PC-9 (cell line): Measurements from ENCODE around the gene ACER1. TPM values are rescaled to one million over a fixed set of nuclear protein-coding genes. Genes with fewer than 3 reads are reported as not detected.
A peak's percentile ranks its signal among the peaks of the same experiment; 100 is the strongest.

ENCODE experiments used
- BruUV-seq: library from RNA; stranded (reverse); fragments of 400-500 nt; replicated peaks from 2 replicates; lab custom pipeline; 2021; lab: Mats Ljungman, UMichigan
- CTCF ChIA-PET: fragments of 300-600 bp; sonication (Branson Sonifier 250); formaldehyde crosslinking; loops from one replicate; lab custom pipeline; 2022; ENCODE audit warnings: antibody characterized with exemption; lab: Charles Lee
- POLR2A ChIA-PET: fragments of 300-600 bp; sonication (Branson Sonifier 250); formaldehyde crosslinking; loops from one replicate; lab custom pipeline; 2022; ENCODE audit warnings: antibody characterized with exemption; ENCODE audit not compliant: unreplicated experiment; lab: Charles Lee
- DNase-seq, 2 experiments: peaks; one replicate each; pipeline versions ENCODE4 v3.0.0 to v3.0.0-alpha.2; 2015 to 2022; ENCODE audit warnings: mixed read lengths in 1 of 2
- H2AFZ ChIP-seq: fragments of 200-600 bp; sonication (generic); 2 replicates; pipeline ENCODE4 v1.8.1; 2017; ENCODE audit warnings: antibody characterized with exemption
- H3F3A ChIP-seq: fragments of 200-600 bp; sonication (generic); 2 replicates; pipeline ENCODE4 v1.8.1; 2017; ENCODE audit warnings: antibody characterized with exemption, mild to moderate bottlenecking, low read depth; ENCODE audit not compliant: insufficient read depth
- H3K27ac ChIP-seq: fragments of 200-600 bp; sonication (generic); 2 replicates; pipeline ENCODE4 v1.6.1; 2016; ENCODE audit warnings: mixed run types
- H3K27me3 ChIP-seq: fragments of 200-600 bp; sonication (generic); 2 replicates; pipeline ENCODE4 v1.6.1; 2016; ENCODE audit warnings: low read depth, mixed run types; ENCODE audit not compliant: insufficient read depth
- H3K36me3 ChIP-seq: fragments of 200-600 bp; sonication (generic); 2 replicates; pipeline ENCODE4 v1.6.1; 2016; ENCODE audit warnings: low read depth, mixed run types
- H3K4me1 ChIP-seq: fragments of 200-600 bp; sonication (generic); replicated peaks from 2 replicates; pipeline ENCODE4 v1.6.1; 2016; ENCODE audit warnings: mixed run types; ENCODE audit not compliant: insufficient read depth
- H3K4me2 ChIP-seq: fragments of 200-600 bp; sonication (generic); 2 replicates; pipeline ENCODE4 v1.6.1; 2017; ENCODE audit warnings: mixed run types
- H3K4me3 ChIP-seq: fragments of 200-600 bp; sonication (generic); 2 replicates; pipeline ENCODE4 v1.6.1; 2016; ENCODE audit warnings: mixed run types
- H3K79me2 ChIP-seq: fragments of 200-600 bp; sonication (generic); 2 replicates; pipeline ENCODE4 v1.6.1; 2017; ENCODE audit warnings: low read depth, mixed run types
- H3K9me2 ChIP-seq: fragments of 200-600 bp; sonication (generic); 2 replicates; pipeline ENCODE4 v1.8.1; 2017; ENCODE audit warnings: mild to moderate bottlenecking; ENCODE audit not compliant: insufficient read depth
- H3K9me3 ChIP-seq: fragments of 200-600 bp; sonication (generic); 2 replicates; pipeline ENCODE4 v1.8.1; 2016; ENCODE audit warnings: low read depth; ENCODE audit not compliant: insufficient read depth
- H4K20me1 ChIP-seq: fragments of 200-600 bp; sonication (generic); 2 replicates; pipeline ENCODE4 v1.8.1; 2017; ENCODE audit not compliant: insufficient read depth
- EZH2 ChIP-seq: fragments of 200-600 bp; sonication (generic); IDR thresholded peaks from 2 replicates; pipeline ENCODE4 v1.8.0; 2017; ENCODE audit warnings: antibody characterized with exemption, low read depth
- intact Hi-C: fragments of 100-400 bp; cut with micrococcal nuclease; formaldehyde crosslinking; loops from one replicate; pipeline ENCODE4 v1.10.0; 2022; ENCODE audit not compliant: unreplicated experiment
- total RNA-seq: library from RNA; stranded (reverse); gene quantifications from 2 replicates; pipeline ENCODE4 v1.2.3, GENCODE V29; 2021
- TF ChIP-seq, protein P1 (sequence below): fragments of 200-600 bp; sonication (generic); conservative IDR thresholded peaks from 2 replicates; pipeline ENCODE4 v1.6.1; 2017; ENCODE audit warnings: mixed run types, antibody characterized with exemption, mild to moderate bottlenecking, moderate library complexity

The ACER1 gene
- total RNA-seq, 1 experiment from 2014 or later = not detected

DNA sequence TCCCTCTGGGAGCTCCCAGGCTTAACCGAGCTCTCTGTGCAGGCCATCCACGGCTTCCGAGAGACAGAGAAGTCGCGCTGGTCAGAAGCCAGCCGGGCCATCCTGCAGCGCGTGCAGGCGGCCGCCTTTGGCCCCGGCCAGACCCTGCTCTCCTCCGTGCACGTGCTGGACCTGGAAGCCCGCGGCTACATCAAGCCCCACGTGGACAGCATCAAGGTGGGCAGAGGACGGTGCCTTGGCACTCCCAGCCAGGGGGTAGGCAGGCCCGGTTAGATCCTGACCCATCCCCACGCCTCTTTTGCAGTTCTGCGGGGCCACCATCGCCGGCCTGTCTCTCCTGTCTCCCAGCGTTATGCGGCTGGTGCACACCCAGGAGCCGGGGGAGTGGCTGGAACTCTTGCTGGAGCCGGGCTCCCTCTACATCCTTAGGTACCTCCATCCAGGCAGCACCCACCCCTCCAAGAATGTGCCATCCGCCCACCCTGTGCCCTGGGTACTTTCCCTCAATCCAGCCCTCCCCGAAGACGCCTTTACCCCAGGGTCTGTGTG is 40.8 kb upstream of the ACER1 start:
- BruUV-seq = TSS peak; percentile 17

GRCh38 chr19:6373813-6374108 is 40.3 kb upstream of the ACER1 start:
- TF ChIP-seq EZH2 = no peak
- TF ChIP-seq, protein P1, sequence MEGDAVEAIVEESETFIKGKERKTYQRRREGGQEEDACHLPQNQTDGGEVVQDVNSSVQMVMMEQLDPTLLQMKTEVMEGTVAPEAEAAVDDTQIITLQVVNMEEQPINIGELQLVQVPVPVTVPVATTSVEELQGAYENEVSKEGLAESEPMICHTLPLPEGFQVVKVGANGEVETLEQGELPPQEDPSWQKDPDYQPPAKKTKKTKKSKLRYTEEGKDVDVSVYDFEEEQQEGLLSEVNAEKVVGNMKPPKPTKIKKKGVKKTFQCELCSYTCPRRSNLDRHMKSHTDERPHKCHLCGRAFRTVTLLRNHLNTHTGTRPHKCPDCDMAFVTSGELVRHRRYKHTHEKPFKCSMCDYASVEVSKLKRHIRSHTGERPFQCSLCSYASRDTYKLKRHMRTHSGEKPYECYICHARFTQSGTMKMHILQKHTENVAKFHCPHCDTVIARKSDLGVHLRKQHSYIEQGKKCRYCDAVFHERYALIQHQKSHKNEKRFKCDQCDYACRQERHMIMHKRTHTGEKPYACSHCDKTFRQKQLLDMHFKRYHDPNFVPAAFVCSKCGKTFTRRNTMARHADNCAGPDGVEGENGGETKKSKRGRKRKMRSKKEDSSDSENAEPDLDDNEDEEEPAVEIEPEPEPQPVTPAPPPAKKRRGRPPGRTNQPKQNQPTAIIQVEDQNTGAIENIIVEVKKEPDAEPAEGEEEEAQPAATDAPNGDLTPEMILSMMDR = no peak
- H3K27me3 ChIP-seq = no peaks in the 10 kb centered on the region
- H3F3A ChIP-seq = 0 out of 2 replicates have a peak, but pooled peaks cover 3% of the 10 kb centered on the region
- peak overlapping the region; percentile 74 for H3K4me2 ChIP-seq
- ChIA-PET CTCF (no interaction called here), POLR2A (interaction anchor here (0.6 to 0.8 kb wide), 2 partner anchors 16 to 457 kb away, joined by 7 to 18 read pairs; no protein-coding TSS in a partner anchor)
- H3K9me3 ChIP-seq = no peaks in the 10 kb centered on the region
- H3K79me2 ChIP-seq = no peaks in the 10 kb centered on the region
- DNase-seq = no peak
- intact Hi-C loops = loop anchor here (1.0 kb wide), 1 partner anchor 20 kb away; the partner anchor contains the start of gene GTF2F1
- H3K27ac ChIP-seq = no peak overlapping the region
- H3K9me2 ChIP-seq = no peaks in the 10 kb centered on the region
- no TSS peak for BruUV-seq
- no peaks in the 10 kb centered on the region for H3K4me1 ChIP-seq
- H4K20me1 ChIP-seq = no peaks in the 10 kb centered on the region
- no peaks in the 10 kb centered on the region for H3K36me3 ChIP-seq
- peak overlapping the region; percentile 51; the same call in 1 of the 2 replicates for H3K4me3 ChIP-seq
- H2AFZ ChIP-seq = peak overlapping the region; percentile 62; the same call in 1 of the 2 replicates

More for the DNA sequence above, 40.8 kb upstream of the ACER1 start:
- H3K79me2 ChIP-seq = no peaks in the 10 kb centered on the region
- H3K9me2 ChIP-seq = no peaks in the 10 kb centered on the region
- intact Hi-C loops = no loop called here
- H3K36me3 ChIP-seq = no peaks in the 10 kb centered on the region
- H3K27ac ChIP-seq = no peak overlapping the region
- POLR2A ChIA-PET = no interaction called here
- no peaks in the 10 kb centered on the region for H4K20me1 ChIP-seq
- CTCF ChIA-PET = no interaction called here
- no peaks in the 10 kb centered on the region for H3K4me1 ChIP-seq
- no peaks in the 10 kb centered on the region for H3K9me3 ChIP-seq
- no peak for TF ChIP-seq EZH2
- TF ChIP-seq, protein P1 = no peak
- H3K27me3 ChIP-seq = no peaks in the 10 kb centered on the region
- DNase-seq = no peak
- H3F3A ChIP-seq = 0 out of 2 replicates have a peak, but pooled peaks cover 3% of the 10 kb centered on the region
- H3K4me2 ChIP-seq = peak overlapping the region; percentile 74; the same call in 1 of the 2 replicates
- no peak overlapping the region for H2AFZ ChIP-seq
- H3K4me3 ChIP-seq = no peak overlapping the region; the same call in 1 of the 2 replicates

- H3F3A ChIP-seq = 0 out of 2 replicates have a peak, but pooled peaks cover 3% of the 10 kb centered on the region
- H3K9me2 ChIP-seq = no peaks in the 10 kb centered on the region
- ChIA-PET CTCF (no interaction called here), POLR2A (interaction anchor here (0.5 to 1.0 kb wide), 7 partner anchors 12 to 458 kb away, joined by 3 to 18 read pairs (median 5); partner anchors contain the start of gene CLPP)
- H3K27me3 ChIP-seq = no peaks in the 10 kb centered on the region
- peak overlapping the region; percentile 79 for H3K27ac ChIP-seq
- intact Hi-C loops = loop anchor here (1.0 kb wide), 1 partner anchor 20 kb away; the partner anchor contains the start of gene GTF2F1
- H3K9me3 ChIP-seq = no peaks in the 10 kb centered on the region
- no peaks in the 10 kb centered on the region for H3K79me2 ChIP-seq
- no TSS peak for BruUV-seq
- no peaks in the 10 kb centered on the region for H3K36me3 ChIP-seq
- H3K4me1 ChIP-seq = no peaks in the 10 kb centered on the region
- H3K4me3 ChIP-seq = peak overlapping the region; percentile 90
- H2AFZ ChIP-seq = peak overlapping the region; percentile 80
- H3K4me2 ChIP-seq = peak overlapping the region; percentile 74
- no peaks in the 10 kb centered on the region for H4K20me1 ChIP-seq
- TF ChIP-seq EZH2 = no peak
- TF ChIP-seq, protein P1 = no peak
- peak; percentile 79 to 95 for DNase-seq
Measured at GRCh38 chr19:6373096-6373812, 39.8 kb upstream of the ACER1 start.
